Heart left ventricle (tissue), 16 donors: ENCODE data around the gene SMG9. TPM values are rescaled to one million over a fixed set of nuclear protein-coding genes. Genes with fewer than 3 reads are reported as not detected.

ENCODE experiments used
- ATAC-seq, 4 donors: fragments of 200-7000 bp; cut with Tn5 transposase; one replicate each; pipeline ENCODE4 v1.9.1; 2020 to 2022; ENCODE audit warnings: moderate library complexity in 4 of 4, mild to moderate bottlenecking in 3 of 4, moderate number of reproducible peaks in 1 of 4
- DNase-seq, 5 donors: peaks; one replicate each; pipeline ENCODE4 v3.0.0-alpha.2; 2020
- H3K27ac ChIP-seq, 12 donors: fragments of 200-600 bp; sonication (generic) in 4 of 12; one replicate each; pipeline versions ENCODE4 v1.5.0 to v1.8.0; 2016 to 2022; ENCODE audit warnings: mild to moderate bottlenecking in 2 of 12
- H3K27me3 ChIP-seq, 9 donors: fragments of 200-600 bp; sonication (generic) in 2 of 9; one replicate each; pipeline versions ENCODE4 v1.5.1 to v1.8.0; 2016 to 2022; ENCODE audit warnings: mild to moderate bottlenecking in 3 of 9
- H3K36me3 ChIP-seq, 9 donors: fragments of 200-600 bp; sonication (generic) in 2 of 9; one replicate each; pipeline versions ENCODE4 v1.5.0 to v1.8.0; 2018 to 2022; ENCODE audit warnings: mild to moderate bottlenecking in 2 of 9
- H3K4me1 ChIP-seq, 12 donors: fragments of 200-600 bp; sonication (generic) in 4 of 12; one replicate each; pipeline versions ENCODE4 v1.5.0 to v1.8.0; 2016 to 2022; ENCODE audit warnings: mild to moderate bottlenecking in 3 of 12
- H3K4me3 ChIP-seq, 12 donors: fragments of 200-600 bp; sonication (generic) in 4 of 12; one replicate each; pipeline versions ENCODE4 v1.5.0 to v1.8.0; 2017 to 2022; ENCODE audit warnings: mild to moderate bottlenecking in 9 of 12, moderate library complexity in 4 of 12
- H3K9me3 ChIP-seq, 12 donors: fragments of 200-600 bp; sonication (generic) in 4 of 12; one replicate each; pipeline versions ENCODE4 v1.5.0 to v1.8.0; 2016 to 2022; ENCODE audit warnings: mild to moderate bottlenecking in 1 of 12
- CTCF ChIP-seq, 12 donors: fragments of 200-600 bp; sonication (generic) in 4 of 12; IDR thresholded peaks; one replicate each; pipeline versions ENCODE4 v1.5.0 to v1.8.0; 2018 to 2022; ENCODE audit warnings: antibody characterized with exemption in 12 of 12, mild to moderate bottlenecking in 5 of 12
- POLR2A ChIP-seq, 2 donors: fragments of 450-650 bp; IDR thresholded peaks; one replicate each; pipeline ENCODE4 v1.6.1; 2017; ENCODE audit warnings: antibody characterized with exemption in 2 of 2, mild to moderate bottlenecking in 2 of 2, moderate library complexity in 2 of 2
- WGBS, 4 donors: extraction: QIAGEN DNeasy Blood & Tissue Kit in 2 of 4; methylation state at CpG; one replicate each; pipeline versions ENCODE4 v1.1.5 to v1.1.7; 2013 to 2018; 5-methylcytosine and 5-hydroxymethylcytosine counted together
- intact Hi-C, 10 donors: fragments of 100-400 bp; cut with DNase I; formaldehyde crosslinking; loops; one replicate each; pipeline versions ENCODE4 v1.11.1 to v1.14.2; 2022
- polyA plus RNA-seq, 2 donors: library from polyadenylated mRNA; stranded (reverse); fragments of 200-250 nt; gene quantifications; one replicate each; pipeline ENCODE4 v1.2.3, GENCODE V29; 2013
- total RNA-seq, 9 donors: library from RNA; depleted of rRNA in 2 of 9; stranded (reverse); fragments of >200 nt in 2 of 9; fragmentation: NEBNext Ultra II Directional in 3 of 9; extraction: Animal tissue kit (Norgen Biotek cat#: 25700) in 3 of 9; gene quantifications; one replicate each; pipeline versions ENCODE4 v1.1.0 to v1.2.4, GENCODE V29; 2016 to 2023
- donor health status: ischemic (EF 13 %, LVEDD 7.1; RV severe dilation, severe dysfunction).
- donor health status: healthy with polysubstance abuse.
- donor health status: DM: no; HTN: yes; CAD: no.
- donor health status: DM: no; HTN: no; CAD: no.
- donor health status: ischemic (EF 25% LVEDD 6.9; RV normal size, moderate dysfunction).
- donor health status: ischemic (EF 25% LVEDD 5.7; RV mildly dilated, moderate dysfunction).
- donor health status: healthy.
- donor health status: DM: yes; HTN: yes; CAD: no.
- donor health status: ischemic (EF 35%, LVEDD 5.7; RV mildly dilated, moderate dysfunction).
- donor health status: nonischemic (EF 11% LVEDD 7.7; RV severe dilation, severe dysfunction).
- donor health status: DM: yes; HTN: yes; CAD: no.
- donor health status: PGD.
- donor health status: ischemic (EF 29% LVEDD 5.4; RV normal size, mild dysfunction).
- donor health status: nonischemic (EF 23%, LVEDD 6.1; RV moderate dilation, normal function).

The SMG9 gene
- total and polyA plus RNA-seq, 11 donors = 5.8 to 27.7 (median 14.9) TPM

DNA sequence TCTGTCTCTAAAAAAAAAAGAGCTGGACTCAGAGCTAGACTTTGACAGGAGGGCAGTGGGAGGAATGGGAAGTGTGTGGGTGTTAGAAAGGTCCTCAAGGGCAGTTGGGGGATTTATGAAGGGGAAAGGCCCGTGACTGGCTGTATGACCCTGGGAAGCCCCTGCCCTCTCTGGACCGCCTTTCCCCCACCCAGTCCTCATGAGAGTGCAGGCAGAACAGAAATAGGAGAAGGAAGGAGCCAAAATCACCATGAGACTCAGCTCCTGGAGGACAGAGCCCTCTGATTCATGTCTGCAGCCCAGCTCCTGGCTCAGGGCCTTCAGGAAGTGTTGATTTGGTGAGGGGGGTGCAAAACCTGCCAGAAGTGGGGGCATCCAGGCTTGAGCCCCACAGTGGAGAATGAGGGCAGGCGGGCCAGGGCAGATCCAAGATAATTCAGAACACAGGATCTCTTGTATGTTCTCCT, 8.7 kb upstream of the SMG9 start:
- no peaks in the 10 kb centered on the region for H3K9me3 ChIP-seq
- no peak for TF ChIP-seq CTCF (IDR thresholded peaks at IDR 0.05)
- TF ChIP-seq POLR2A (IDR thresholded peaks at IDR 0.05) = no peak
- H3K27ac ChIP-seq = peak overlapping the region in 1 of 12 donors; percentile 88
- intact Hi-C loops = no loop called here
- H3K27me3 ChIP-seq = no peaks in the 10 kb centered on the region
- H3K4me1 ChIP-seq = peaks cover 0 to 65% (median 0%) of the 10 kb centered on the region in 12 donors
- DNase-seq (peak in 2 of 5 donors; percentile 28 to 53), ATAC-seq (peak in 2 of 4 donors; percentile 44 to 46)
- WGBS, 4 donors = 47 to 63% (median 55%) methylated on average over 3 of the region's 3 CpGs
- no peaks in the 10 kb centered on the region for H3K36me3 ChIP-seq
- H3K4me3 ChIP-seq = no peak overlapping the region

DNA sequence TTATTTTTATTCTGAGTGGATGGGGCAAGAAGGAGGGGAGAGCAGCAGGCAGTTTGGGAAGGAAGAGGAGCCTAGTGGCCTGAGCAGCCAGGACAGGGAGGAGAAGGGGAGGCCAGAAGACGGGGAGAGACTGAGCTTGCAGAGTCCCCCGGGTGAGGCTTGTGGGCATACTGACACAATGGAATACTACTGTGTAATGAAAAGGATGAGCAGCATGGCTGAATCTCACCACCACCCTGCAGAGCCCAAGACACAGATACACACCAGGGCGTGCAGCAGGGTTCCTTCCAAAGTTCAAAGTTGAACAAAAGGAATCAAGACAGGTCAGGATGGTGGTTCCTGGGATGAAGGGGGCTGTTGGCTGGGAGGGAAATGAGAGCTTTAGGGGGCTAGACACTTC, 8.1 kb upstream of the SMG9 start:
- 81 to 88% (median 85%) methylated on average over 3 of the region's 3 CpGs for WGBS, 4 donors
- peaks cover 0 to 61% (median 0%) of the 10 kb centered on the region in 12 donors for H3K4me1 ChIP-seq
- TF ChIP-seq POLR2A (IDR thresholded peaks at IDR 0.05) (no peak), CTCF (IDR thresholded peaks at IDR 0.05) (no peak)
- H3K9me3 ChIP-seq = no peaks in the 10 kb centered on the region
- intact Hi-C loops = no loop called here
- H3K36me3 ChIP-seq = no peaks in the 10 kb centered on the region
- DNase-seq = peak in 1 of 5 donors; percentile 4
- no peaks in the 10 kb centered on the region for H3K27me3 ChIP-seq
- no peak for ATAC-seq
- H3K4me3 ChIP-seq = no peak overlapping the region
- peak overlapping the region in 1 of 12 donors; percentile 88 for H3K27ac ChIP-seq

DNA sequence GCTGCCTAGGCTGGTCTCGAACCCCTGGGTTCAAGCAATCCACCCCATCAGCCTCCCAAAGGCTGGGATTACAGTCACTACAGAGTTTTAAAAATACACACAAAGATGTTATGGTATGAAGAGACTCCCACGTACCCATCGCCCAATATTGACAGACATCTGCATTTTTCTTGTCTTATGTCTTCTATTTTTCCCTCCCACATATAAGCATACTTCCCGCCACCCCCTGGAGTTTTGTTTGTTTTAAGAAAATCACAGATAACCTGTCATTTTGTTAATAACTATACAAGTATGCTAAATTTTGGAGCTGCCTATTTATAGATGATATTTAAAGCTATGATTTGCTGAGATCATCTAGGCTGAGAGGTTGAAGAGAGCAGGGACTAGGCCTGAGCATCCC, 6.2 kb upstream of the SMG9 start:
- 87 to 93% (median 90%) methylated on average over 4 of the region's 4 CpGs for WGBS, 4 donors
- H3K4me1 ChIP-seq = peaks cover 0 to 61% (median 0%) of the 10 kb centered on the region in 12 donors
- intact Hi-C loops = no loop called here
- no peaks in the 10 kb centered on the region for H3K27me3 ChIP-seq
- no peak for ATAC-seq
- H3K4me3 ChIP-seq = no peak overlapping the region
- no peaks in the 10 kb centered on the region for H3K9me3 ChIP-seq
- DNase-seq = no peak
- TF ChIP-seq CTCF (IDR thresholded peaks at IDR 0.05) (no peak), POLR2A (IDR thresholded peaks at IDR 0.05) (no peak)
- H3K36me3 ChIP-seq = no peaks in the 10 kb centered on the region
- no peak overlapping the region for H3K27ac ChIP-seq

GRCh38 chr19:43759515-43759914, 4.8 kb upstream of the SMG9 start:
- intact Hi-C loops = no loop called here
- no peaks in the 10 kb centered on the region for H3K9me3 ChIP-seq
- peak overlapping the region in 1 of 12 donors; percentile 27 for H3K27ac ChIP-seq
- peak in 1 of 5 donors; percentile 14 for DNase-seq
- no peak overlapping the region for H3K4me3 ChIP-seq
- WGBS, 4 donors = 72 to 78% (median 75%) methylated on average over 5 of the region's 5 CpGs
- H3K4me1 ChIP-seq = peaks cover 0 to 55% (median 6%) of the 10 kb centered on the region in 12 donors
- H3K36me3 ChIP-seq = no peaks in the 10 kb centered on the region
- TF ChIP-seq CTCF (IDR thresholded peaks at IDR 0.05) (no peak), POLR2A (IDR thresholded peaks at IDR 0.05) (no peak)
- H3K27me3 ChIP-seq = no peaks in the 10 kb centered on the region
- no peak for ATAC-seq
